ENCODE measurements around the gene CYP2J2.
"Not testable (repeated sequence)": the region's sequence is repeated elsewhere in the genome, so short reads cannot be mapped to it uniquely, and the experiment has no call there.

CYP2J2 gene, protein sequence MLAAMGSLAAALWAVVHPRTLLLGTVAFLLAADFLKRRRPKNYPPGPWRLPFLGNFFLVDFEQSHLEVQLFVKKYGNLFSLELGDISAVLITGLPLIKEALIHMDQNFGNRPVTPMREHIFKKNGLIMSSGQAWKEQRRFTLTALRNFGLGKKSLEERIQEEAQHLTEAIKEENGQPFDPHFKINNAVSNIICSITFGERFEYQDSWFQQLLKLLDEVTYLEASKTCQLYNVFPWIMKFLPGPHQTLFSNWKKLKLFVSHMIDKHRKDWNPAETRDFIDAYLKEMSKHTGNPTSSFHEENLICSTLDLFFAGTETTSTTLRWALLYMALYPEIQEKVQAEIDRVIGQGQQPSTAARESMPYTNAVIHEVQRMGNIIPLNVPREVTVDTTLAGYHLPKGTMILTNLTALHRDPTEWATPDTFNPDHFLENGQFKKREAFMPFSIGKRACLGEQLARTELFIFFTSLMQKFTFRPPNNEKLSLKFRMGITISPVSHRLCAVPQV

GRCh38 chr1:59926381-59927123, at the start of gene CYP2J2:
Gene CYP2J2, minus strand, starts transcription at chr1:59926773. Its CDS starts 27 bp downstream, at chr1:59926746.
- DNase-seq, result no peak

DNA sequence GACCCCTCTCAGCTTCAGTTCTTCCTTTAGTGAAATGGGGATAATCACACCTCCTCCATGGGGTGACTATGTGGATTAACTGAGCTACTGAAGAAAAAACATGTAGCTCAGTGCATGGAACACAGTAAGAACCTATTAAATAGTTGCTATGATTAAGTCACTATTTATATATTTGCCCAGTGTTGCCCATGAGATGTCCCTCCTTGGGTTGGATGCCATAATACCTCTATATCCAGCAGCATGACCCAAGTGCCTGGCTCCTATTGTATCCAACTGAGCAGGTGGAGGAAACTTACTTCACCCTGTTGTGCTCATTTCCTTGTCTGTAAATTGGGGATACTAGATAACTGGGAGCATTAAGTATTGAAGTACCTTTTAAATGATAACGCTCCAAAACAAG, 47.1 kb upstream of the CYP2J2 start:
- no peak for DNase-seq

DNA sequence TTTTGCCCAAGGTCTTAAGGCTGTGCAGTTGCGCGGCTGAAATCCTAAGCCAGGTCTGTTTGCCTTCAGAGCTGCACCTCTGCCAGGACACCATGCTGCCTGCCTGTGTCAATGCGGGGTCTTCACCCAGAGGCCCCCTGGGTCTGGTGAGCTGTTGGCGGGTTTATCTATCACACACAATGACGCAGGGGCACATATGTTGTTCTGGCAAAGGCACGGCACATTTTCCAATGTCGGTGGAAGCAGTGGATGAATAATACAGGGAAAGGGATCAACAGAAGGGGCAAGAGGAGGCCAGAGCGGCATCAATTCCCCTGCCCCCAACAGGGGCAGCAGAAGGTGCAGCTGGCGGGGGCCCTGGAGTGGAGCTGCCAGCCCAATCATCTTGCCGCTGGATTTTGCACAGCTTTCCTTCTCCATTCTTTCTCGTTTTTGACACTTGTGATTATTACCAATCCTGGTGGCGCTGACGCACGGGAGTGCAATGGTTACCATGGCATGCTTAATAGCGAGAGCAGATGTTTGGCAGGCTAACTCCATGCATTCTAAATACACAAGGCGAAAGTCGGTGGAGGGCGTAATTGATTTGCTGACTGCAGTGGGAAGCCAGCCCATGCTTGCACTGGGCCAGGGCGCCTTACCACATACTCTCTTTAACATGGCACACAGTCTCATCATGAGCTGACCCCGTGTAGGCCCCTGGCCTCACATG, 45.8 kb upstream of the CYP2J2 start:
- DNase-seq, result peak; percentile 73

DNA sequence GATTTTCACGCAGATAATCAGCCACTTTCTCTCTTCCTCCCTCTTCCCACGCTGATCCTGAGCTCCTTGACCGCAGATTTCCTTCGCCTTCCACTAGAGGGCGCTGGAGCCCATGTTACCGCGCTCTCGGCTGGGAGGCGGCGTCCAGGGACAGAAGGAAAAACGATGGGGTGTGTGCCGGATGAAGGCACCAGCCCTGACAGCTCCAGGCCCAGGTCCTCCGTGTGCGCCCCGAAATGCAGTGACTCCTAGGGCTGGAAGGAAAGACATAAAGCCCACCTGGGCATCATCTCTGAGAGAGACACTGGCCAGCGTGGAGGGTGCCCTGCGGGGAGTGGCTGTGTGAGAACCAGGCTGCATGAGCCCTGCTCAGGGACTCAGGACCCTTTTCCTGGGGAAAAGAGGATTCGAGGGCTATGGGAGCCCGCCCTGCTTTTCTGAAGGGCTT, 44.9 kb upstream of the CYP2J2 start:
- peak; percentile 37 for DNase-seq

DNA sequence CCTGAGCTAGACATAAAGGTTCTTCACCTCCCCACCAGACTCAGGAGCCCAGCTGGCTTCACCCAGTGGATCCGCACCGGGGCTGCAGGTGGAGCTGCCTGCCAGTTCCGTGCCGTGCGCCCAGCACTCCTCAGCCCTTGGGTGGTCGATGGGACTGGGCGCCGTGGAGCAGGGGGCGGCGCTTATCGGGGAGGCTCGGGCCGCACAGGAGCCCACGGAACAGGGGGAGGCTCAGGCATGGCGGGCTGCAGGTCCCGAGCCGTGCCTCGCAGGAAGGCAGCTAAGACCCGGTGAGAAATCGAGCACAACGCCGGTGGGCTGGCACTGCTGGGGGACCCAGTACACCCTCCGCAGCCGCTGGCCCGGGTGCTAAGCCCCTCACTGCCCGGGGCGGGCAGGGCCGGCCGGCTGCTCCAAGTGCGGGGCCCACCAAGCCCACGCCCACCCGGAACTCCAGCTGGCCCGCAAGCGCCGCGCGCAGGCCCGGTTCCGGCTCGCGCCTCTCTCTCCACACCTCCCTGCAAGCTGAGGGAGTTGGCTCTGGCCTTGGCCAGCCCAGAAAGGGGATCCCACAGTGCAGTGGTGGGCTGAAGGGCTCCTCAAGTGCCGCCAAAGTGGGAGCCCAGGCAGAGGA, 43.1 kb upstream of the CYP2J2 start:
- not testable (repeated sequence) for DNase-seq

GRCh38 chr1:59968746-59969145, 42.2 kb upstream of the CYP2J2 start:
- DNase-seq, result not testable (repeated sequence)

DNA sequence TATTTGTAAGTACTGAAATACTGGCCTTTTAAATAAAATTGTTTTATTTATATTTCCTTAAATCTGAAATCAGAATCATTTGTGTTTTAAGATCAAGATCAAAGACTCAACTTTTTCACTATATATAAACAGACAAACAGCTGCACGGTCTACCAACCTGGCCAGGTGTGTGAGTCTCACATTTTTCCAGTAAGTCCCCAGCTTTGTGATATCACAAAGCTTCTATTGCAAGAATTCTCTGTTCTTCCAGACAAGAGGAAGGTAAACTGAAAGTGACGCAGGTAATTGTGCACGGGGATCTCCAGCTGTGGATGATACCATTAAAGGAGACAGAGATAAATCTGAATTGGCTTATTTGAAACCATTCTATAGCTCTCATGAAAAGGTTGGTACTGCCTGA, 41.2 kb upstream of the CYP2J2 start:
- DNase-seq, result no peak

DNA sequence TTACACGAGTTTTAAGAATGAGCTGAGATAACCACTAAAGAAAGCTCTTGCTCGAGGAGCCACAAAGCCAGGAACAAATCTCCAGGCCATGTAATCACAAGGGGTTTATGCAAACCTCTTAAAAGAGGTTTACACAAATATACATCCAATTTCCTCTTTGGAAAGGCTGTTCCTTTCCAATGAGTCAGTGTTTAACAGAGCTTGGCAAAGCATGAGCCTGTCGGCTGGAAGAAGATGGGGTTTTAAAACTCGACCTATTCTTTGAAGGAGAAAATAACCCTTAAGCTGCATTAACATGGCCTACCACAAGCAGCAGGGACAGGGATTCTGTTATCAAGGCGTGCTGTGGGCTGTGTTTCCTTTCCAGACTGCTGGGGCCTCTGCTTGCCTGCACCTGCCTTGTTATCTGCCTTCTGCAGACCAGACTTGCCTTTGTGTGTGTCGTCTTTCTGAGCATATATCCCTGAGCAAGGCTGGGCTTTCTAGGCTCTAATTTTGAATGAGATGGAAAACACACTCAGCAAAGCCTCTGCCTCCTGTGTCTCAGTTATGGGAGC, 40.6 kb upstream of the CYP2J2 start:
- DNase-seq, result peak; percentile 62

DNA sequence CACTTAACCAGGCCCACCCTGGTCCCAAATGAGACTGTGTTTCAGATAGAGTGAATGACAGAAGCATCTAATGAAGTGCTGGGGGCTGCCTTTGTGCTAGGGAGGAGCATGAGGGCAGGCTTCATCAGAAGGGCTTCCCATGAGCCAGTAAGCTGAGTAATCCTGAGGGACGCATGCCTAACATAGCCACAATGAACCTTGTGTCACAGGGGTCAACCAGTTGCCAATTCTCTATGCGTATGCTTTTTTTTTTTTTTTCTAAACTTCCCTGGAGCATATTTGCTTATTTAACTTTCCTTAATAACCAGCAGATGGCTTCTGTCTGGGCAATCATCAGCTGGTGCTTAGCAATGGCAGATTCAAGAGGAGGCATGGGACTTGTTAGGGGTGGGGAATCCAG, 25.5 kb upstream of the CYP2J2 start:
- DNase-seq, result no peak

- DNase-seq, result no peak
These were observed 23.1 kb upstream of the CYP2J2 start for GRCh38 chr1:59949648-59950047.

DNA sequence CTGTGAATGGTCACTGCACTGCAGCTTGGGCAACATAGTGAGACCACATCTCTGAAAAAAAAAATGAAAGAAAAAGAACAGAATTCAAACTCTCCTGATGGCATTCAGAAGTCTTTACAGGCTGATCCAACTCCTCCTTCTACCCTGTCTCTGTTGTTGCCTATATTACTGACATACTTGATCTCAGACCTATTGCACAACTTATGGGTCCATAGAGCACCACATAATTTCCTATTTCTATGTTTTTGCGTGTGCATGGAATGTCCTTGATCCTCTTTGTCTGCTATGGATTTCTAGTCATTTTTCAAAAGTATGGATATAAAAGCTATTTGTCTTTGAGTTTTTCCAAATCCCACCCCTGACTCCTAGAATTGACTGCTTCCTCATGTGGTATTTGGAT, 22.4 kb upstream of the CYP2J2 start:
- no peak for DNase-seq

GRCh38 chr1:59947047-59947938, 20.7 kb upstream of the CYP2J2 start:
- DNase-seq, result peak; percentile 15

GRCh38 chr1:59945790-59946189, 19.2 kb upstream of the CYP2J2 start:
- DNase-seq, result no peak

GRCh38 chr1:59939393-59939792, 12.8 kb upstream of the CYP2J2 start:
- no peak for DNase-seq

- DNase-seq, result no peak
These were observed 11.2 kb upstream of the CYP2J2 start for GRCh38 chr1:59937636-59938210.

DNA sequence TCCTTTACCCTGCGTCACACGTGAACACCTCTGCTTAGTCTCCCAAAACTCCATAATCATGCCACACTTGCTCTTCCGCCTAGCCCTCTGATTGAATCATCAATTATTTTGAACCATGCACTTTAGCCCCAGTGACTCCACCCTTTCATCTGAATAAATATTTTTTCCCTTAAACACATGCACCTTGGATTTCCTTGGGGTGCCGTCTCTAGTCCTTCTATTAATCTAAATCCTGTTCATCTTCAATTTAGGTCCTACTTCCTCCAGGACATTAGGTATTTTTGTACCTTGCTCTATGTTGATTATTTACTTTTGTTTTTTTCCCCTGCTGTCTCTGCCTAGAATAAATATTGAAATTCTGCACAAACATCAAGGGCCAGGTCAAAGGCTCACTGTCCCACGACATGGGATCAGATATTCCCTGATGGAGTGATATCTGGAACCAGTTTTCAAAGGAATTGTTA, 9.8 kb upstream of the CYP2J2 start:
- no peak for DNase-seq

DNA sequence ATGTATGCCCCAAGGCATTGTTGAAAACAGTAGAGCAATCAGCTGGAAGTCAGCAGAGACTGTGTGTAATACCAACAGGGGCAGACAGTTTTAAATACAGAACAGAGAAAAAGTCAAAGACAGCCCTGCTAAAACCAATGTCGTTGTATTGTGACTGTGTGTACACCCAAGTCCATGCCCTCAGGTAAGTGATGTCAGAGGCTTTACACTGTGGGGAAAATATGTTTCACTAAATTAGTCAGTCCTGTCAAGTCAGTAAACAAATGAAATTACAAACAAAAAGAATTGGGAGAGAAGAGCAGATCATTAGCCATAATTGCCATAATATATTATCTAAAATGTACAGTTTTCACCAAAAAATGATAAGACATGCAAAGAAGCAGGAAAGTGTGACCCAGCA, 2.4 kb upstream of the CYP2J2 start:
- no peak for DNase-seq

GRCh38 chr1:59927213-59927612, 640 bp upstream of the CYP2J2 start:
- no peak for DNase-seq

GRCh38 chr1:59924653-59925052, 1.9 kb downstream of the CYP2J2 start:
- no peak for DNase-seq

- DNase-seq, result not testable (repeated sequence)
These were observed 5.2 kb downstream of the CYP2J2 start for GRCh38 chr1:59921258-59921899.

Data from SHP77 treated with DMSO at 0.1 percent for 48 hours (cell line).